SHP77 treated with DMSO at 0.1 percent for 48 hours (cell line): ENCODE results near the gene PRSS1.

Source experiments
- DNase-seq: peaks from one replicate; lab custom pipeline; 2025; lab: John Stamatoyannopoulos, UW

PRSS1 gene

GRCh38 chr7:142795339-142795863 lies 46.1 kb downstream of the PRSS1 start:
- no peak for DNase-seq

DNA sequence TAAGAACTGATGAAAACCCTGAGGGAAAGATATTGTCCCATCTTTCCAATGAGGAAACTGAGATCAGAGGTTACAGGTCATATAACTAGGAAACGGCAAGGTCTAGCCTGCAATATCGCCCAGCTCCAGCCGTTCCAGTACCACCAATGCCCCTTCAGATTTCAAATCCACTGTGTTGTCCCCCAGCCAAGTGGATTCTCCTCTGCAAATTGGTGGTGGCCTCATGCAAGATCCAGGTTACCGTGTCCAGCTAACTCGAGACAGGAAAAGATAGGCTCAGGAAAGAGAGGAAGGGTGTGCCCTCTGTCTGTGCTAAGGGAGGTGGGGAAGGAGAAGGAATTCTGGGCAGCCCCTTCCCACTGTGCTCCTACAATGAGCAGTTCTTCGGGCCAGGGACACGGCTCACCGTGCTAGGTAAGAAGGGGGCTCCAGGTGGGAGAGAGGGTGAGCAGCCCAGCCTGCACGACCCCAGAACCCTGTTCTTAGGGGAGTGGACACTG lies 46.8 kb downstream of the PRSS1 start:
- DNase-seq, result no peak

- no peak for DNase-seq
Observed at GRCh38 chr7:142796501-142797390, 47.5 kb downstream of the PRSS1 start.

GRCh38 chr7:142797391-142798377 lies 48.4 kb downstream of the PRSS1 start:
- no peak for DNase-seq

DNA sequence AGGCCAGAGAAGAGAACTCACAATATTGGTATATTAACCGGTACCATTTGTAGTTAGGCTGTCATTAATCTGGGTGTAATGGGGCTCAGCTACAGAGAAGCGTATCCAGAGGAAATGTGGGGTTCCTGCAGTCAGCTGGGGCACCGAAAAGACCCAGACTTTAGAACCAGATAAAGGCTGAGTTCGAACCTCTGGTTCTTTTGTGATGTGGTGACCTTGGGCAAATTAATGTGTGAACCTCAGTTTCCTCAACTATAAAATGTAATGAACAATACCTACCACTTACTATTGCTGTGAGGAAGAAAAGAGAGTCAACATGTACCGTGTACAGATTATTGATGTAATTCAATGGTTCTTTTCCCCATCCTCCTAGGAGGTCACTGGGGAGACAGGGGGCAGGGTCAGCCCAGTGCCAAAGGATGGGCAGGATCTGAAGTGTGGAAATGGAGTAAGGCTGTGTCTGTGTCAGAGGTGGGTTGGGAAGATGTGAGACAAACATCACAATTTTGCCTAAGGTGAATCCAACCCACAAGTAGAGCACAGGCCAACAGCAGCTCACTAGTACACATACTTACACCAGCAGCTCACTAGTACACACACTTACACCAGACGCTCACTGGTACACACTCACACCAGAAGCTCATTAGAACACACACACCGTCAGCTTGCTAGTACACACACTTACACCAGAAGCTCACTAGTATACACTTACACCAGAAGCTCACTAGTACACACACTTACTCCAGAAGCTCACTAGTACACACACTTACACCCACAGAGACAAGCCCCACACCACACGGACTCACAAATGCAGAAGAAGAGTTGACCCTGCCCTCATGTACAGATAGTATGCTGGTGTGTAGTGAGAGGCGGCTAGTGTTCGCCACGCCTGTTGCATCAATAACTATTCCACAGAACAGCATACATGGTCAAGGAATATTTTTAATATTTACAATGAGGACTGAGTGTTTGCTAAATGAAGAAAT lies 49.5 kb downstream of the PRSS1 start:
- no peak for DNase-seq

- DNase-seq, result no peak
Observed at GRCh38 chr7:142799437-142799835, 50.2 kb downstream of the PRSS1 start.

- no peak for DNase-seq
Observed at GRCh38 chr7:142800088-142800487, 50.8 kb downstream of the PRSS1 start.

- no peak for DNase-seq
Observed at GRCh38 chr7:142800699-142801260, 51.5 kb downstream of the PRSS1 start.

GRCh38 chr7:142801601-142802295 lies 52.5 kb downstream of the PRSS1 start:
- no peak for DNase-seq

- no peak for DNase-seq
Observed at GRCh38 chr7:142802301-142802700, 53.0 kb downstream of the PRSS1 start.
